ENCODE data around the gene SPCS1.

The SPCS1 gene

GRCh38 chr3:52682016-52682415, 23.9 kb upstream of the SPCS1 start:
- Histone ChIP-seq H3K27ac (ENCODE audit: low read depth, low read length) (no peak overlapping the region), H3K9me3 (ENCODE audit: control insufficient read depth, insufficient read depth, low read depth, low read length) (no peaks in the 10 kb centered on the region), H3K4me1 (ENCODE audit: control insufficient read depth, insufficient read depth, low read length) (0 out of 2 replicates have a peak, but pooled peaks cover 10% of the 10 kb centered on the region), H3K36me3 (ENCODE audit: control insufficient read depth, insufficient read depth, low read length) (peaks cover 45% of the 10 kb centered on the region), H3K4me3 (ENCODE audit: low read depth, low read length) (no peak overlapping the region), H3K27me3 (ENCODE audit: control insufficient read depth, insufficient read depth, low read length) (no peaks in the 10 kb centered on the region), H3K9ac (ENCODE audit: low read length) (no peak overlapping the region)

GRCh38 chr3:52683611-52684010, 22.3 kb upstream of the SPCS1 start:
- H3K36me3 ChIP-seq (ENCODE audit: control insufficient read depth, insufficient read depth, low read length), result peaks cover 47% of the 10 kb centered on the region
- H3K27me3 ChIP-seq (ENCODE audit: control insufficient read depth, insufficient read depth, low read length), result no peaks in the 10 kb centered on the region
- no peak overlapping the region for H3K4me3 ChIP-seq (ENCODE audit: low read depth, low read length)
- 0 out of 2 replicates have a peak, but pooled peaks cover 10% of the 10 kb centered on the region for H3K4me1 ChIP-seq (ENCODE audit: control insufficient read depth, insufficient read depth, low read length)
- no peak overlapping the region for H3K9ac ChIP-seq (ENCODE audit: low read length)
- no peaks in the 10 kb centered on the region for H3K9me3 ChIP-seq (ENCODE audit: control insufficient read depth, insufficient read depth, low read depth, low read length)
- no peak overlapping the region for H3K27ac ChIP-seq (ENCODE audit: low read depth, low read length)

GRCh38 chr3:52684184-52684583, 21.7 kb upstream of the SPCS1 start:
- Histone ChIP-seq H3K4me3 (ENCODE audit: low read depth, low read length) (peak overlapping the region; percentile 96), H3K9me3 (ENCODE audit: control insufficient read depth, insufficient read depth, low read depth, low read length) (no peaks in the 10 kb centered on the region), H3K27ac (ENCODE audit: low read depth, low read length) (no peak overlapping the region), H3K36me3 (ENCODE audit: control insufficient read depth, insufficient read depth, low read length) (peaks cover 47% of the 10 kb centered on the region), H3K27me3 (ENCODE audit: control insufficient read depth, insufficient read depth, low read length) (no peaks in the 10 kb centered on the region), H3K9ac (ENCODE audit: low read length) (no peak overlapping the region), H3K4me1 (ENCODE audit: control insufficient read depth, insufficient read depth, low read length) (0 out of 2 replicates have a peak, but pooled peaks cover 10% of the 10 kb centered on the region)

- Histone ChIP-seq H3K27ac (ENCODE audit: low read depth, low read length) (no peak overlapping the region), H3K4me3 (ENCODE audit: low read depth, low read length) (peak overlapping the region; percentile 96), H3K9me3 (ENCODE audit: control insufficient read depth, insufficient read depth, low read depth, low read length) (no peaks in the 10 kb centered on the region), H3K36me3 (ENCODE audit: control insufficient read depth, insufficient read depth, low read length) (peaks cover 48% of the 10 kb centered on the region), H3K4me1 (ENCODE audit: control insufficient read depth, insufficient read depth, low read length) (0 out of 2 replicates have a peak, but pooled peaks cover 10% of the 10 kb centered on the region), H3K9ac (ENCODE audit: low read length) (peak overlapping the region; percentile 98), H3K27me3 (ENCODE audit: control insufficient read depth, insufficient read depth, low read length) (no peaks in the 10 kb centered on the region)
These were observed 20.6 kb upstream of the SPCS1 start for GRCh38 chr3:52685285-52685708.

GRCh38 chr3:52685709-52686691, 19.9 kb upstream of the SPCS1 start, which contains the start of the genes GNL3 and PBRM1:
Gene GNL3, plus strand, starts transcription at chr3:52686032. Its CDS starts 61 bp downstream, at chr3:52686093.
Gene PBRM1, minus strand, starts transcription at chr3:52685913.
- H3K9me3 ChIP-seq (ENCODE audit: control insufficient read depth, insufficient read depth, low read depth, low read length), result no peaks in the 10 kb centered on the region
- H3K27ac ChIP-seq (ENCODE audit: low read depth, low read length), result peak within 1 kb of the TSS; percentile 79
- H3K36me3 ChIP-seq (ENCODE audit: control insufficient read depth, insufficient read depth, low read length), result peaks cover 55% of the 10 kb centered on the region
- H3K4me1 ChIP-seq (ENCODE audit: control insufficient read depth, insufficient read depth, low read length), result 0 out of 2 replicates have a peak, but pooled peaks cover 10% of the 10 kb centered on the region
- no peaks in the 10 kb centered on the region for H3K27me3 ChIP-seq (ENCODE audit: control insufficient read depth, insufficient read depth, low read length)
- peak within 1 kb of the TSS; percentile 98 for H3K9ac ChIP-seq (ENCODE audit: low read length)
- peak within 1 kb of the TSS; percentile 96 for H3K4me3 ChIP-seq (ENCODE audit: low read depth, low read length)

- H3K27ac ChIP-seq (ENCODE audit: low read depth, low read length), result no peak overlapping the region
- H3K4me1 ChIP-seq (ENCODE audit: control insufficient read depth, insufficient read depth, low read length), result 0 out of 2 replicates have a peak, but pooled peaks cover 4% of the 10 kb centered on the region
- no peaks in the 10 kb centered on the region for H3K27me3 ChIP-seq (ENCODE audit: control insufficient read depth, insufficient read depth, low read length)
- no peak overlapping the region for H3K4me3 ChIP-seq (ENCODE audit: low read depth, low read length)
- no peak overlapping the region for H3K9ac ChIP-seq (ENCODE audit: low read length)
- H3K36me3 ChIP-seq (ENCODE audit: control insufficient read depth, insufficient read depth, low read length), result peaks cover 73% of the 10 kb centered on the region
- H3K9me3 ChIP-seq (ENCODE audit: control insufficient read depth, insufficient read depth, low read depth, low read length), result no peaks in the 10 kb centered on the region
These were observed 17.6 kb upstream of the SPCS1 start for GRCh38 chr3:52688266-52688665.

- no peak overlapping the region for H3K27ac ChIP-seq (ENCODE audit: low read depth, low read length)
- H3K36me3 ChIP-seq (ENCODE audit: control insufficient read depth, insufficient read depth, low read length), result peaks cover 81% of the 10 kb centered on the region
- no peaks in the 10 kb centered on the region for H3K27me3 ChIP-seq (ENCODE audit: control insufficient read depth, insufficient read depth, low read length)
- H3K4me1 ChIP-seq (ENCODE audit: control insufficient read depth, insufficient read depth, low read length), result 0 out of 2 replicates have a peak, but pooled peaks cover 4% of the 10 kb centered on the region
- H3K9ac ChIP-seq (ENCODE audit: low read length), result no peak overlapping the region
- H3K4me3 ChIP-seq (ENCODE audit: low read depth, low read length), result no peak overlapping the region
- H3K9me3 ChIP-seq (ENCODE audit: control insufficient read depth, insufficient read depth, low read depth, low read length), result no peaks in the 10 kb centered on the region
These were observed 16.8 kb upstream of the SPCS1 start for GRCh38 chr3:52689151-52689550.

- Histone ChIP-seq H3K27me3 (ENCODE audit: control insufficient read depth, insufficient read depth, low read length) (no peaks in the 10 kb centered on the region), H3K27ac (ENCODE audit: low read depth, low read length) (no peak overlapping the region), H3K4me1 (ENCODE audit: control insufficient read depth, insufficient read depth, low read length) (no peaks in the 10 kb centered on the region), H3K9ac (ENCODE audit: low read length) (no peak overlapping the region), H3K4me3 (ENCODE audit: low read depth, low read length) (no peak overlapping the region), H3K9me3 (ENCODE audit: control insufficient read depth, insufficient read depth, low read depth, low read length) (no peaks in the 10 kb centered on the region), H3K36me3 (ENCODE audit: control insufficient read depth, insufficient read depth, low read length) (peaks cover 95% of the 10 kb centered on the region)
These were observed 15.3 kb upstream of the SPCS1 start for GRCh38 chr3:52690560-52690959.

- no peak overlapping the region for H3K4me3 ChIP-seq (ENCODE audit: low read depth, low read length)
- H3K27ac ChIP-seq (ENCODE audit: low read depth, low read length), result no peak overlapping the region
- peaks cover 98% of the 10 kb centered on the region for H3K36me3 ChIP-seq (ENCODE audit: control insufficient read depth, insufficient read depth, low read length)
These were observed 12.8 kb upstream of the SPCS1 start for GRCh38 chr3:52693071-52693470.

GRCh38 chr3:52694528-52695189, 11.2 kb upstream of the SPCS1 start:
- H3K9me3 ChIP-seq (ENCODE audit: control insufficient read depth, insufficient read depth, low read depth, low read length), result no peaks in the 10 kb centered on the region
- H3K27me3 ChIP-seq (ENCODE audit: control insufficient read depth, insufficient read depth, low read length), result no peaks in the 10 kb centered on the region
- no peak overlapping the region for H3K9ac ChIP-seq (ENCODE audit: low read length)
- peaks cover 89% of the 10 kb centered on the region for H3K36me3 ChIP-seq (ENCODE audit: control insufficient read depth, insufficient read depth, low read length)
- no peak overlapping the region for H3K4me3 ChIP-seq (ENCODE audit: low read depth, low read length)
- H3K27ac ChIP-seq (ENCODE audit: low read depth, low read length), result no peak overlapping the region
- no peaks in the 10 kb centered on the region for H3K4me1 ChIP-seq (ENCODE audit: control insufficient read depth, insufficient read depth, low read length)

More at GRCh38 chr3:52693071-52693470, 12.8 kb upstream of the SPCS1 start:
- Histone ChIP-seq H3K4me1 (ENCODE audit: control insufficient read depth, insufficient read depth, low read length) (no peaks in the 10 kb centered on the region), H3K27me3 (ENCODE audit: control insufficient read depth, insufficient read depth, low read length) (no peaks in the 10 kb centered on the region), H3K9me3 (ENCODE audit: control insufficient read depth, insufficient read depth, low read depth, low read length) (no peaks in the 10 kb centered on the region), H3K9ac (ENCODE audit: low read length) (no peak overlapping the region)

Data from HUES6 (cell line).